ENCODE data around the gene VWA2.

The VWA2 gene

GRCh38 chr10:114340816-114341215, 101.8 kb downstream of the VWA2 start:
- DNase-seq (ENCODE audit: low spot score), result no peak
- no peak for FAIRE-seq
